ENCODE data around the gene C1QTNF7. TPM values are rescaled to one million over a fixed set of nuclear protein-coding genes. Genes with fewer than 3 reads are reported as not detected.
A peak's percentile ranks its signal among the peaks of the same experiment; 100 is the strongest.

C1QTNF7 gene
- total and polyA plus RNA-seq, 2 experiments from 2014 or later: not detected

- no peak for TF ChIP-seq CTCF (IDR thresholded peaks at IDR 0.05; ENCODE audit: low read depth, low read length)
- H3K27ac ChIP-seq: no peak overlapping the region
- H3K9me3 ChIP-seq (ENCODE audit: low read depth): no peaks in the 10 kb centered on the region
- no peak overlapping the region for H3K4me3 ChIP-seq
- no peak for DNase-seq (ENCODE audit: low read depth in 1 of 2, low spot score in 1 of 2)
- H3K27me3 ChIP-seq: no peaks in the 10 kb centered on the region
- H3K36me3 ChIP-seq: no peaks in the 10 kb centered on the region
- H3K4me1 ChIP-seq (ENCODE audit: low read depth): no peaks in the 10 kb centered on the region
Observed at GRCh38 chr4:15443371-15444160, 15.7 kb downstream of the C1QTNF7 start.

GRCh38 chr4:15444276-15444675, 16.4 kb downstream of the C1QTNF7 start:
- Histone ChIP-seq H3K4me1 (ENCODE audit: low read depth) (no peaks in the 10 kb centered on the region), H3K27ac (no peak overlapping the region), H3K4me3 (no peak overlapping the region), H3K36me3 (no peaks in the 10 kb centered on the region), H3K27me3 (no peaks in the 10 kb centered on the region), H3K9me3 (ENCODE audit: low read depth) (no peaks in the 10 kb centered on the region)
- DNase-seq (ENCODE audit: low read depth in 1 of 2, low spot score in 1 of 2): no peak
- no peak for TF ChIP-seq CTCF (IDR thresholded peaks at IDR 0.05; ENCODE audit: low read depth, low read length)

- no peak for DNase-seq (ENCODE audit: low read depth in 1 of 2, low spot score in 1 of 2)
- Histone ChIP-seq H3K9me3 (ENCODE audit: low read depth) (no peaks in the 10 kb centered on the region), H3K27me3 (no peaks in the 10 kb centered on the region), H3K4me1 (ENCODE audit: low read depth) (no peaks in the 10 kb centered on the region), H3K27ac (no peak overlapping the region), H3K36me3 (no peaks in the 10 kb centered on the region), H3K4me3 (no peak overlapping the region)
- TF ChIP-seq CTCF (IDR thresholded peaks at IDR 0.05; ENCODE audit: low read depth, low read length): no peak
Observed at GRCh38 chr4:15444879-15445547, 17.2 kb downstream of the C1QTNF7 start.

- Histone ChIP-seq H3K4me1 (ENCODE audit: low read depth) (peaks cover 8% of the 10 kb centered on the region), H3K27ac (no peak overlapping the region), H3K27me3 (no peaks in the 10 kb centered on the region), H3K36me3 (no peaks in the 10 kb centered on the region), H3K4me3 (no peak overlapping the region), H3K9me3 (ENCODE audit: low read depth) (no peaks in the 10 kb centered on the region)
- no peak for TF ChIP-seq CTCF (IDR thresholded peaks at IDR 0.05; ENCODE audit: low read depth, low read length)
- DNase-seq (ENCODE audit: low read depth in 1 of 2, low spot score in 1 of 2): peak in 1 of 2 donors; percentile 80
Observed at GRCh38 chr4:15451181-15451865, 23.5 kb downstream of the C1QTNF7 start.

GRCh38 chr4:15451866-15452765, 24.3 kb downstream of the C1QTNF7 start:
- Histone ChIP-seq H3K4me3 (no peak overlapping the region), H3K9me3 (ENCODE audit: low read depth) (no peaks in the 10 kb centered on the region), H3K27me3 (no peaks in the 10 kb centered on the region), H3K36me3 (no peaks in the 10 kb centered on the region), H3K4me1 (ENCODE audit: low read depth) (peaks cover 8% of the 10 kb centered on the region), H3K27ac (no peak overlapping the region)
- no peak for TF ChIP-seq CTCF (IDR thresholded peaks at IDR 0.05; ENCODE audit: low read depth, low read length)
- peak in 1 of 2 donors; percentile 92 for DNase-seq (ENCODE audit: low read depth in 1 of 2, low spot score in 1 of 2)
